HCT116 (cell line): ENCODE measurements around the gene STARD3NL. TPM values are rescaled to one million over a fixed set of nuclear protein-coding genes. Genes with fewer than 3 reads are reported as not detected.

Source experiments
- ATAC-seq: fragments of 200-7000 bp; cut with Tn5 transposase; 2 replicates; pipeline ENCODE4 v1.9.1; 2020; ENCODE audit warnings: mild to moderate bottlenecking, moderate library complexity
- BruUV-seq: library from RNA; stranded (reverse); fragments of 400-500 nt; replicated peaks from 2 replicates; lab custom pipeline; 2021; lab: Mats Ljungman, UMichigan
- CTCF ChIA-PET: fragments of 300-600 bp; sonication (Branson Sonifier 250); formaldehyde crosslinking; loops from one replicate; lab custom pipeline; 2021; ENCODE audit warnings: antibody characterized with exemption; lab: Charles Lee
- POLR2A ChIA-PET: fragments of 300-600, 350-600 bp; sonication (Branson Sonifier 250); formaldehyde crosslinking; loops from one replicate; lab custom pipeline; 2021; ENCODE audit warnings: antibody characterized with exemption; lab: Charles Lee
- RAD21 ChIA-PET, 2 experiments: fragments of 300-600 bp; sonication (Branson Sonifier 250); formaldehyde crosslinking; loops; one replicate each; lab custom pipeline; 2023; ENCODE audit warnings: low total read pairs in 2 of 2; ENCODE audit not compliant: uncharacterized antibody in 2 of 2, unreplicated experiment in 2 of 2, low non-redundant PET in 1 of 2; lab: Charles Lee
- DNase-seq: peaks from one replicate; pipeline ENCODE4 v3.0.0-alpha.2; 2010; ENCODE audit warnings: low read depth, low spot score
- H2AFZ ChIP-seq: fragments of 200-600 bp; shearing (Covaris generic), sonication (generic); 2 replicates; pipeline ENCODE4 v1.6.1; 2017; ENCODE audit warnings: low read depth, mixed run types, mixed read lengths, antibody characterized with exemption, low read length; ENCODE audit not compliant: poor library complexity, severe bottlenecking
- H3K27ac ChIP-seq: 2 replicates; pipeline ENCODE4 v1.5.1; 2012; ENCODE audit warnings: low read depth, low read length
- H3K27me3 ChIP-seq: fragments of 200-600 bp; sonication (generic); 2 replicates; pipeline ENCODE4 v1.6.1; 2016; ENCODE audit warnings: mixed run types, low read length, mixed read lengths; ENCODE audit not compliant: insufficient read depth
- H3K36me3 ChIP-seq, 2 experiments: fragments of 200-500 bp in 1 of 2; fragments of 200-600 bp in 1 of 2; sonication (Bioruptor generic) in 1 of 2; sonication (generic) in 1 of 2; 2 replicates each; pipeline versions ENCODE4 v1.5.1 to v1.6.1; 2014 to 2016; ENCODE audit warnings: low read length in 2 of 2, inconsistent platforms in 1 of 2, mixed read lengths in 1 of 2, mixed run types in 1 of 2; ENCODE audit not compliant: insufficient read depth in 2 of 2, control insufficient read depth in 1 of 2
- H3K4me1 ChIP-seq, 2 experiments: fragments of 200-600 bp in 1 of 2; sonication (generic) in 1 of 2; 2 replicates each; pipeline versions ENCODE4 v1.5.1 to v1.6.1; 2012 to 2017; ENCODE audit warnings: low read length in 2 of 2, inconsistent platforms in 1 of 2, mild to moderate bottlenecking in 1 of 2, mixed read lengths in 1 of 2, mixed run types in 1 of 2, moderate library complexity in 1 of 2; ENCODE audit not compliant: insufficient read depth in 2 of 2, control insufficient read depth in 1 of 2
- H3K4me2 ChIP-seq: fragments of 200-600 bp; sonication (generic); 2 replicates; pipeline ENCODE4 v1.6.1; 2017; ENCODE audit warnings: mixed run types, low read length, mixed read lengths
- H3K4me3 ChIP-seq, 2 experiments: fragments of 200-600 bp in 1 of 2; sonication (generic) in 1 of 2; replicated peaks in 1 of 2; 2 replicates each; pipeline ENCODE4 v1.5.1; 2011 to 2016; ENCODE audit warnings: low read length in 2 of 2, control low read depth in 1 of 2, low read depth in 1 of 2, mild to moderate bottlenecking in 1 of 2, mixed read lengths in 1 of 2, mixed run types in 1 of 2
- H3K79me2 ChIP-seq: fragments of 200-600 bp; sonication (generic); 2 replicates; pipeline ENCODE4 v1.6.1; 2017; ENCODE audit warnings: mild to moderate bottlenecking, mixed run types, low read length, moderate library complexity, mixed read lengths; ENCODE audit not compliant: insufficient read depth
- H3K9ac ChIP-seq: fragments of 200-600 bp; sonication (generic); 2 replicates; pipeline ENCODE4 v1.6.1; 2016; ENCODE audit warnings: low read length, mixed read lengths
- H3K9me2 ChIP-seq: fragments of 200-600 bp; sonication (generic), shearing (Covaris generic); 2 replicates; pipeline ENCODE4 v1.6.1; 2017; ENCODE audit warnings: mixed run types, mild to moderate bottlenecking, moderate library complexity; ENCODE audit not compliant: insufficient read depth
- H3K9me3 ChIP-seq, 2 experiments: fragments of 200-500 bp in 1 of 2; fragments of 200-600 bp in 1 of 2; sonication (Bioruptor generic) in 1 of 2; sonication (generic) in 1 of 2; 2 replicates each; pipeline ENCODE4 v1.6.1; 2014 to 2017; ENCODE audit warnings: low read length in 2 of 2, mixed read lengths in 2 of 2, inconsistent platforms in 1 of 2, low read depth in 1 of 2, mild to moderate bottlenecking in 1 of 2, mixed run types in 1 of 2, moderate library complexity in 1 of 2; ENCODE audit not compliant: control insufficient read depth in 1 of 2, insufficient read depth in 1 of 2
- H4K20me1 ChIP-seq: fragments of 200-600 bp; sonication (generic), shearing (Covaris generic); 2 replicates; pipeline ENCODE4 v1.6.1; 2017; ENCODE audit warnings: mixed run types, mild to moderate bottlenecking, moderate library complexity; ENCODE audit not compliant: insufficient read depth
- CBX3 ChIP-seq: IDR thresholded peaks from 2 replicates; pipeline ENCODE4 v1.6.1; 2012; ENCODE audit warnings: low read depth
- CEBPB ChIP-seq: IDR thresholded peaks from 2 replicates; pipeline ENCODE4 v1.6.1; 2012; ENCODE audit warnings: low read depth
- EGR1 ChIP-seq: IDR thresholded peaks from 2 replicates; pipeline ENCODE4 v1.6.1; 2012; ENCODE audit warnings: low read depth
- EZH2 ChIP-seq: fragments of 200-600 bp; sonication (generic); IDR thresholded peaks from 2 replicates; pipeline ENCODE4 v1.6.1; 2017; ENCODE audit warnings: antibody characterized with exemption, mixed run types
- EZH2phosphoT487 ChIP-seq: fragments of 200-600 bp; IDR thresholded peaks from 2 replicates; pipeline ENCODE4 v1.6.1; 2018; ENCODE audit warnings: antibody characterized with exemption, borderline replicate concordance
- FOSL1 ChIP-seq: IDR thresholded peaks from 2 replicates; pipeline ENCODE4 v1.6.1; 2012; ENCODE audit warnings: low read depth
- JUND ChIP-seq: IDR thresholded peaks from 2 replicates; pipeline ENCODE4 v1.6.1; 2012
- MAX ChIP-seq: IDR thresholded peaks from 2 replicates; pipeline ENCODE4 v1.6.1; 2012
- POLR2AphosphoS5 ChIP-seq: IDR thresholded peaks from 2 replicates; pipeline ENCODE4 v1.6.1; 2011; ENCODE audit warnings: mild to moderate bottlenecking, low read depth, low read length, moderate library complexity
- RAD21 ChIP-seq: IDR thresholded peaks from 2 replicates; pipeline ENCODE4 v1.6.1; 2012; ENCODE audit warnings: low read depth, mild to moderate bottlenecking
- SIN3A ChIP-seq: IDR thresholded peaks from 2 replicates; pipeline ENCODE4 v1.6.1; 2012; ENCODE audit warnings: low read depth
- SP1 ChIP-seq: IDR thresholded peaks from 2 replicates; pipeline ENCODE4 v1.6.1; 2012; ENCODE audit warnings: low read depth
- SRF ChIP-seq: IDR thresholded peaks from 2 replicates; pipeline ENCODE4 v1.6.1; 2012; ENCODE audit warnings: low read depth
- TCF7L2 ChIP-seq: IDR thresholded peaks from 2 replicates; pipeline ENCODE4 v1.7.0; 2011; ENCODE audit warnings: borderline replicate concordance, inconsistent platforms; ENCODE audit not compliant: insufficient read depth, insufficient read length; ENCODE audit errors: extremely low read depth
- ZFX ChIP-seq: fragments of 450-650 bp; IDR thresholded peaks from 2 replicates; pipeline ENCODE4 v1.6.1; 2017
- ZNF274 ChIP-seq: fragments of 200-500 bp; sonication (Bioruptor generic); IDR thresholded peaks from 2 replicates; pipeline ENCODE4 v1.6.1; 2014; ENCODE audit warnings: mild to moderate bottlenecking, low read depth, low read length, inconsistent platforms
- intact Hi-C: fragments of 100-400 bp; cut with micrococcal nuclease; formaldehyde crosslinking; loops from 2 replicates; pipeline ENCODE4 v1.10.0; 2022
- total RNA-seq: library from RNA; stranded (reverse); gene quantifications from one replicate; pipeline ENCODE4 v1.2.1, GENCODE V29; 2021; ENCODE audit not compliant: unreplicated experiment
- TF ChIP-seq, protein P1 (sequence below): IDR thresholded peaks from 2 replicates; pipeline ENCODE4 v1.6.1; 2012; ENCODE audit warnings: low read depth
- TF ChIP-seq, protein P2 (sequence below), 3 experiments: fragments of 200-600 bp in 1 of 3; sonication (generic) in 1 of 3; IDR thresholded peaks in 2 of 3; conservative IDR thresholded peaks in 1 of 3; 2 replicates each; pipeline ENCODE4 v1.5.1; 2012 to 2017; ENCODE audit warnings: low read depth in 2 of 3, low read length in 2 of 3, antibody characterized with exemption in 1 of 3, borderline replicate concordance in 1 of 3, control low read depth in 1 of 3, mild to moderate bottlenecking in 1 of 3, mixed read lengths in 1 of 3, mixed run types in 1 of 3, moderate library complexity in 1 of 3; ENCODE audit not compliant: insufficient read depth in 1 of 3

Gene STARD3NL
- total RNA-seq, 1 experiment from 2014 or later, result 32.0 TPM

DNA sequence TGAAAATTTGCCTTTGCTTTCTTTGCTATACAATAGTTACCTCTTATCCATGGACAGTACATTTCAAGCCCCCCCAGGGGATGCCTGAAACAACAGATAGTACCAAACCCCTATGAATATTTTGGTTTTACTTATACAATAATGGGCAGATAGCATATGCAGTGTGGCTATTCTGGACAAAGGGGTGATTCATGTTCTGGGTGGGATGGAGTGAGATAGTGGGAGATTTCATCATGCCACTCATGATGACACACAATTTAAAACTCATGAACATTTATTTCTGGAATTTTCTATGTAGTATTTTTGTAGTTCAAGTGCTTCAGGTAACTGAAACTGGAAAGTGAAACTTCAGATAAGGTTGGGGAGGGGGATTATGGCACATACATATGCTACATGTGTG is 12.0 kb downstream of the STARD3NL start:
- no peaks in the 10 kb centered on the region for H4K20me1 ChIP-seq
- no peak overlapping the region for H3K4me3 ChIP-seq
- POLR2A ChIA-PET, result no interaction called here
- no peaks in the 10 kb centered on the region for H3K9me2 ChIP-seq
- H3K79me2 ChIP-seq, result peaks cover 27% of the 10 kb centered on the region
- H3K36me3 ChIP-seq, result no peaks in the 10 kb centered on the region
- H2AFZ ChIP-seq, result no peak overlapping the region
- CTCF ChIA-PET, result no interaction called here
- RAD21 ChIA-PET, result no interaction called here
- TF ChIP-seq JUND, result no peak
- TF ChIP-seq FOSL1, result no peak
- TF ChIP-seq, protein P1, sequence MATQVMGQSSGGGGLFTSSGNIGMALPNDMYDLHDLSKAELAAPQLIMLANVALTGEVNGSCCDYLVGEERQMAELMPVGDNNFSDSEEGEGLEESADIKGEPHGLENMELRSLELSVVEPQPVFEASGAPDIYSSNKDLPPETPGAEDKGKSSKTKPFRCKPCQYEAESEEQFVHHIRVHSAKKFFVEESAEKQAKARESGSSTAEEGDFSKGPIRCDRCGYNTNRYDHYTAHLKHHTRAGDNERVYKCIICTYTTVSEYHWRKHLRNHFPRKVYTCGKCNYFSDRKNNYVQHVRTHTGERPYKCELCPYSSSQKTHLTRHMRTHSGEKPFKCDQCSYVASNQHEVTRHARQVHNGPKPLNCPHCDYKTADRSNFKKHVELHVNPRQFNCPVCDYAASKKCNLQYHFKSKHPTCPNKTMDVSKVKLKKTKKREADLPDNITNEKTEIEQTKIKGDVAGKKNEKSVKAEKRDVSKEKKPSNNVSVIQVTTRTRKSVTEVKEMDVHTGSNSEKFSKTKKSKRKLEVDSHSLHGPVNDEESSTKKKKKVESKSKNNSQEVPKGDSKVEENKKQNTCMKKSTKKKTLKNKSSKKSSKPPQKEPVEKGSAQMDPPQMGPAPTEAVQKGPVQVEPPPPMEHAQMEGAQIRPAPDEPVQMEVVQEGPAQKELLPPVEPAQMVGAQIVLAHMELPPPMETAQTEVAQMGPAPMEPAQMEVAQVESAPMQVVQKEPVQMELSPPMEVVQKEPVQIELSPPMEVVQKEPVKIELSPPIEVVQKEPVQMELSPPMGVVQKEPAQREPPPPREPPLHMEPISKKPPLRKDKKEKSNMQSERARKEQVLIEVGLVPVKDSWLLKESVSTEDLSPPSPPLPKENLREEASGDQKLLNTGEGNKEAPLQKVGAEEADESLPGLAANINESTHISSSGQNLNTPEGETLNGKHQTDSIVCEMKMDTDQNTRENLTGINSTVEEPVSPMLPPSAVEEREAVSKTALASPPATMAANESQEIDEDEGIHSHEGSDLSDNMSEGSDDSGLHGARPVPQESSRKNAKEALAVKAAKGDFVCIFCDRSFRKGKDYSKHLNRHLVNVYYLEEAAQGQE, result no peak
- TF ChIP-seq EZH2, result no peak
- TF ChIP-seq ZFX, result no peak
- no peak for TF ChIP-seq SP1
- TF ChIP-seq MAX, result no peak
- TF ChIP-seq SRF, result no peak
- TF ChIP-seq SIN3A, result no peak
- TF ChIP-seq TCF7L2, result no peak
- no peak for TF ChIP-seq POLR2AphosphoS5
- no peak for TF ChIP-seq CBX3
- no peak for TF ChIP-seq EGR1
- TF ChIP-seq ZNF274, result no peak
- no peak for TF ChIP-seq RAD21
- no peak for TF ChIP-seq CEBPB
- TF ChIP-seq EZH2phosphoT487, result no peak
- TF ChIP-seq, protein P2, sequence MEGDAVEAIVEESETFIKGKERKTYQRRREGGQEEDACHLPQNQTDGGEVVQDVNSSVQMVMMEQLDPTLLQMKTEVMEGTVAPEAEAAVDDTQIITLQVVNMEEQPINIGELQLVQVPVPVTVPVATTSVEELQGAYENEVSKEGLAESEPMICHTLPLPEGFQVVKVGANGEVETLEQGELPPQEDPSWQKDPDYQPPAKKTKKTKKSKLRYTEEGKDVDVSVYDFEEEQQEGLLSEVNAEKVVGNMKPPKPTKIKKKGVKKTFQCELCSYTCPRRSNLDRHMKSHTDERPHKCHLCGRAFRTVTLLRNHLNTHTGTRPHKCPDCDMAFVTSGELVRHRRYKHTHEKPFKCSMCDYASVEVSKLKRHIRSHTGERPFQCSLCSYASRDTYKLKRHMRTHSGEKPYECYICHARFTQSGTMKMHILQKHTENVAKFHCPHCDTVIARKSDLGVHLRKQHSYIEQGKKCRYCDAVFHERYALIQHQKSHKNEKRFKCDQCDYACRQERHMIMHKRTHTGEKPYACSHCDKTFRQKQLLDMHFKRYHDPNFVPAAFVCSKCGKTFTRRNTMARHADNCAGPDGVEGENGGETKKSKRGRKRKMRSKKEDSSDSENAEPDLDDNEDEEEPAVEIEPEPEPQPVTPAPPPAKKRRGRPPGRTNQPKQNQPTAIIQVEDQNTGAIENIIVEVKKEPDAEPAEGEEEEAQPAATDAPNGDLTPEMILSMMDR (IDR thresholded peaks at IDR 0.05 in 2 of 3, conservative IDR thresholded peaks at IDR 0.05 in 1 of 3; ENCODE audit: borderline replicate concordance in 1 of 3, insufficient read depth in 1 of 3, low read depth in 2 of 3, low read length in 2 of 3), result no peak
- TF ChIP-seq, all 23 proteins: peak for 0
- BruUV-seq, result no TSS peak
- intact Hi-C loops, result no loop called here
- no peak overlapping the region for H3K9ac ChIP-seq
- no peaks in the 10 kb centered on the region for H3K9me3 ChIP-seq
- no peaks in the 10 kb centered on the region for H3K4me1 ChIP-seq
- no peak overlapping the region for H3K4me2 ChIP-seq
- H3K27ac ChIP-seq, result no peak overlapping the region
- H3K27me3 ChIP-seq, result no peaks in the 10 kb centered on the region
- DNase-seq (no peak), ATAC-seq (no peak)
